Mesenchymal stem cell (in vitro differentiated cells and primary cell): ENCODE measurements around the gene NPLOC4.

Source experiments
- DNase-seq: peaks from one replicate; pipeline ENCODE4 v3.0.0-alpha.2; 2013
- H2AFZ ChIP-seq: one replicate; pipeline ENCODE4 v1.6.1; 2013; ENCODE audit warnings: low read depth, mild to moderate bottlenecking, control low read depth, inconsistent platforms, low read length, moderate library complexity
- H2AK5ac ChIP-seq: 2 replicates; pipeline ENCODE4 v1.6.1; 2013; ENCODE audit warnings: low read length, moderate library complexity, mild to moderate bottlenecking, inconsistent platforms; ENCODE audit not compliant: severe bottlenecking
- H2BK120ac ChIP-seq: one replicate; pipeline ENCODE4 v1.6.1; 2013; ENCODE audit warnings: low read depth, mild to moderate bottlenecking, inconsistent platforms, low read length, moderate library complexity
- H2BK12ac ChIP-seq, 2 experiments: one replicate each; pipeline ENCODE4 v1.6.1; 2013; ENCODE audit warnings: inconsistent platforms in 2 of 2, low read length in 2 of 2, mild to moderate bottlenecking in 2 of 2, moderate library complexity in 2 of 2, control low read depth in 1 of 2
- H2BK15ac ChIP-seq: one replicate; pipeline ENCODE4 v1.6.1; 2013; ENCODE audit warnings: mild to moderate bottlenecking, low read depth, inconsistent platforms; ENCODE audit not compliant: poor library complexity, severe bottlenecking
- H2BK5ac ChIP-seq: 2 replicates; pipeline ENCODE4 v1.6.1; 2013; ENCODE audit warnings: low read depth, mild to moderate bottlenecking, low read length, control low read depth, inconsistent platforms; ENCODE audit not compliant: poor library complexity, severe bottlenecking
- H3K14ac ChIP-seq, 2 experiments: one replicate each; pipeline ENCODE4 v1.6.1; 2013; ENCODE audit warnings: inconsistent platforms in 2 of 2, low read length in 2 of 2, control low read depth in 1 of 2, mild to moderate bottlenecking in 1 of 2, moderate library complexity in 1 of 2
- H3K18ac ChIP-seq, 2 experiments: one replicate each; pipeline ENCODE4 v1.6.1; 2013; ENCODE audit warnings: inconsistent platforms in 2 of 2, low read length in 2 of 2, control low read depth in 1 of 2, low read depth in 1 of 2, mild to moderate bottlenecking in 1 of 2
- H3K23ac ChIP-seq, 2 experiments: one replicate each; pipeline ENCODE4 v1.6.1; 2013; ENCODE audit warnings: inconsistent platforms in 2 of 2, low read length in 2 of 2, mild to moderate bottlenecking in 2 of 2, moderate library complexity in 2 of 2, control low read depth in 1 of 2
- H3K27ac ChIP-seq: 2 replicates; pipeline ENCODE4 v1.5.1; 2013; ENCODE audit warnings: mild to moderate bottlenecking, moderate library complexity, low read length, control low read depth, inconsistent platforms; ENCODE audit not compliant: poor library complexity, severe bottlenecking
- H3K27me3 ChIP-seq, 2 experiments: 2 replicates each; pipeline versions ENCODE4 v1.6.1 to v1.7.0; 2013; ENCODE audit warnings: low read length in 2 of 2, mild to moderate bottlenecking in 2 of 2, moderate library complexity in 2 of 2, control low read depth in 1 of 2, inconsistent platforms in 1 of 2; ENCODE audit not compliant: control insufficient read depth in 1 of 2, insufficient read depth in 1 of 2
- H3K36me3 ChIP-seq, 2 experiments: 2 replicates each; pipeline versions ENCODE4 v1.6.1 to v1.7.0; 2013; ENCODE audit warnings: low read length in 2 of 2, control low read depth in 1 of 2, inconsistent platforms in 1 of 2, low read depth in 1 of 2, mild to moderate bottlenecking in 1 of 2; ENCODE audit not compliant: insufficient read depth in 2 of 2, control insufficient read depth in 1 of 2
- H3K4ac ChIP-seq, 2 experiments: one replicate each; pipeline ENCODE4 v1.6.1; 2013; ENCODE audit warnings: inconsistent platforms in 2 of 2, low read length in 2 of 2, mild to moderate bottlenecking in 2 of 2, moderate library complexity in 2 of 2, control low read depth in 1 of 2, low read depth in 1 of 2
- H3K4me1 ChIP-seq: 2 replicates; pipeline ENCODE4 v1.6.1; 2013; ENCODE audit warnings: low read depth, low read length, control low read depth; ENCODE audit not compliant: control insufficient read depth, insufficient read depth
- H3K4me2 ChIP-seq: 2 replicates; pipeline ENCODE4 v1.6.1; 2013; ENCODE audit warnings: low read length, mild to moderate bottlenecking, inconsistent platforms; ENCODE audit not compliant: poor library complexity, severe bottlenecking
- H3K4me3 ChIP-seq, 2 experiments: 2 replicates each; pipeline versions ENCODE4 v1.5.1 to v1.7.0; 2013; ENCODE audit warnings: low read length in 2 of 2, mild to moderate bottlenecking in 2 of 2, control low read depth in 1 of 2, low read depth in 1 of 2; ENCODE audit not compliant: insufficient read depth in 1 of 2
- H3K79me1 ChIP-seq: replicated peaks from 2 replicates; pipeline ENCODE4 v1.6.1; 2013; ENCODE audit warnings: mild to moderate bottlenecking, control low read depth, low read length, inconsistent platforms; ENCODE audit not compliant: poor library complexity, severe bottlenecking
- H3K9ac ChIP-seq: 2 replicates; pipeline ENCODE4 v1.7.0; 2013; ENCODE audit warnings: mild to moderate bottlenecking, low read length, moderate library complexity
- H3K9me3 ChIP-seq: 2 replicates; pipeline ENCODE4 v1.7.0; 2013; ENCODE audit warnings: mild to moderate bottlenecking, low read length; ENCODE audit not compliant: control insufficient read depth
- H4K8ac ChIP-seq: one replicate; pipeline ENCODE4 v1.6.1; 2013; ENCODE audit warnings: inconsistent platforms, mild to moderate bottlenecking, low read length, moderate library complexity
- H4K91ac ChIP-seq: one replicate; pipeline ENCODE4 v1.6.1; 2013; ENCODE audit warnings: mild to moderate bottlenecking, low read length, inconsistent platforms
- WGBS: methylation state at CpG from one replicate; pipeline ENCODE4 v1.1.7; 2013; ENCODE audit warnings: mixed read lengths; 5-methylcytosine and 5-hydroxymethylcytosine counted together

The NPLOC4 gene

GRCh38 chr17:81664051-81664470 lies 27.1 kb upstream of the NPLOC4 start:
- Histone ChIP-seq H3K14ac (no peak overlapping the region), H4K8ac (no peak overlapping the region), H3K4me2 (no peak overlapping the region), H3K36me3 (peaks cover 24 to 26% of the 10 kb centered on the region in 2 experiments), H3K23ac (no peak overlapping the region), H3K9ac (no peak overlapping the region), H2BK15ac (no peak overlapping the region), H3K4ac (no peak overlapping the region), H3K79me1 (peaks cover 20% of the 10 kb centered on the region), H2AK5ac (no peak overlapping the region), H3K27ac (no peak overlapping the region), H2BK12ac (no peak overlapping the region), H3K4me1 (peaks cover 20% of the 10 kb centered on the region), H4K91ac (peak overlapping the region; percentile 52), H3K18ac (no peak overlapping the region), H3K9me3 (no peaks in the 10 kb centered on the region), H3K4me3 (no peak overlapping the region), H2BK5ac (no peak overlapping the region), H3K27me3 (no peaks in the 10 kb centered on the region), H2BK120ac (no peak overlapping the region), H2AFZ (no peak overlapping the region)
- no peak for DNase-seq
- 87% methylated on average over 7 of the region's 7 CpGs for WGBS

GRCh38 chr17:81662002-81662401 lies 25.1 kb upstream of the NPLOC4 start:
- 87% methylated on average over 3 of the region's 4 CpGs for WGBS
- Histone ChIP-seq H2AK5ac (no peak overlapping the region), H3K27ac (no peak overlapping the region), H3K4me1 (peaks cover 10% of the 10 kb centered on the region), H3K23ac (no peak overlapping the region), H4K8ac (no peak overlapping the region), H3K4me3 (no peak overlapping the region), H3K36me3 (peaks cover 14% of the 10 kb centered on the region in 2 experiments), H3K9ac (no peak overlapping the region), H2BK120ac (no peak overlapping the region), H2BK12ac (no peak overlapping the region), H3K4me2 (no peak overlapping the region), H4K91ac (no peak overlapping the region), H2BK15ac (no peak overlapping the region), H3K9me3 (no peaks in the 10 kb centered on the region), H2BK5ac (no peak overlapping the region), H3K79me1 (peaks cover 12% of the 10 kb centered on the region), H3K27me3 (no peaks in the 10 kb centered on the region), H3K14ac (no peak overlapping the region), H2AFZ (no peak overlapping the region), H3K4ac (no peak overlapping the region), H3K18ac (no peak overlapping the region)
- DNase-seq: no peak

DNA sequence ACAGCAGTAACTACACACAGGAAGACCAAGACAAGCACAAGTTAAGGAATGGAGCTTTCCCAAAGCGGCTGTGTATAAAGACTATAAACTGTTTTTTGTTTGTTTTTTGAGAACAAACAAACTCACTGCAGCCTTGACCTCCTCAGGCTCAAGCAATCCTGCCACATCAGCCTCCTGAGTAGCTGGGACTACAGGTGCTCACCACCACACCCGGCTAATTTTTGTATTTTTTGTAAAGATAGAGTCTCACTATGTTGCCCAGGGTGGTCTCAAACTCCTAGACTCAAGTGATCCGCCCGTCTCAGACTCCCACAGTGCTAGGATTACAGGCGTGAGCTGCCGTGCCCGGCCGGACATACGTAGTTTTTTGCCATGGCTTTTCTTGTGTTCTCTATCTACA lies 23.5 kb upstream of the NPLOC4 start:
- H2BK120ac ChIP-seq: no peak overlapping the region
- H2BK5ac ChIP-seq: no peak overlapping the region
- peaks cover 12 to 14% of the 10 kb centered on the region in 2 experiments for H3K36me3 ChIP-seq
- WGBS: 94% methylated on average over 8 of the region's 9 CpGs
- no peak overlapping the region for H2BK12ac ChIP-seq
- H3K27me3 ChIP-seq: no peaks in the 10 kb centered on the region
- no peak overlapping the region for H3K14ac ChIP-seq
- no peak overlapping the region for H2AK5ac ChIP-seq
- H3K18ac ChIP-seq: no peak overlapping the region
- H4K91ac ChIP-seq: no peak overlapping the region
- H3K9me3 ChIP-seq: no peaks in the 10 kb centered on the region
- no peak overlapping the region for H4K8ac ChIP-seq
- H2BK15ac ChIP-seq: no peak overlapping the region
- H3K4me3 ChIP-seq: no peak overlapping the region
- H3K9ac ChIP-seq: no peak overlapping the region
- H2AFZ ChIP-seq: no peak overlapping the region
- no peak overlapping the region for H3K4ac ChIP-seq
- H3K4me2 ChIP-seq: no peak overlapping the region
- peaks cover 10% of the 10 kb centered on the region for H3K79me1 ChIP-seq
- no peak for DNase-seq
- no peak overlapping the region for H3K27ac ChIP-seq
- peaks cover 5% of the 10 kb centered on the region for H3K4me1 ChIP-seq
- no peak overlapping the region for H3K23ac ChIP-seq

DNA sequence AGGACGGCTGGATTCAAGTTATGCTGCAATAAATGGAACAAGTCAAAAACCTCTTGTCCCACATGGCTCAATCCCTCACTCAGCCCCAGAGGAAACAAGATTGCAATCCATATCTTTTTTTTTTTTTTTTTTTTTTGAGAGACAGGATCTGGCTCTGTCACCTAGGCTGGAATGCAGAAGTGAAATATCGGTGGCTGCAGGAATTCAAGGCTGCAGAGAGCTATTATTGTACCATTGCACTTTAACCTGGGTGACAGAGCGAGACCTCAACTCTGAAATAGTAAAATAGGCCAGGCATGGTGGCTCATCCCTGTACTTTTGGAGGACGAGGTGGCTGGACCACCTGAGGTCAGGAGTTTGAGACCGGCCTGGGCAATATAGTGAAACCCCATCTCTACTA lies 22.1 kb upstream of the NPLOC4 start:
- Histone ChIP-seq H3K14ac (no peak overlapping the region), H2BK12ac (no peak overlapping the region), H2BK15ac (no peak overlapping the region), H3K27ac (no peak overlapping the region), H3K18ac (no peak overlapping the region), H2BK120ac (no peak overlapping the region), H3K23ac (no peak overlapping the region), H2AK5ac (no peak overlapping the region), H3K9me3 (no peaks in the 10 kb centered on the region), H4K91ac (no peak overlapping the region), H3K4me2 (no peak overlapping the region), H3K9ac (no peak overlapping the region), H4K8ac (no peak overlapping the region), H2AFZ (no peak overlapping the region), H2BK5ac (no peak overlapping the region), H3K27me3 (no peaks in the 10 kb centered on the region), H3K4ac (no peak overlapping the region), H3K4me1 (no peaks in the 10 kb centered on the region), H3K4me3 (no peak overlapping the region), H3K79me1 (no peaks in the 10 kb centered on the region), H3K36me3 (peaks cover 0 to 2% of the 10 kb centered on the region in 2 experiments)
- no peak for DNase-seq
- 94% methylated on average over 5 of the region's 5 CpGs for WGBS
